HepG2 (cell line): ENCODE measurements around the gene TSC22D1. TPM values are rescaled to one million over a fixed set of nuclear protein-coding genes. Genes with fewer than 3 reads are reported as not detected.

ENCODE experiments used
- ATAC-seq: fragments of 200-7000 bp; cut with Tn5 transposase; 3 replicates; pipeline ENCODE4 v1.9.1; 2020; ENCODE audit warnings: mild to moderate bottlenecking, moderate library complexity
- BruUV-seq: library from RNA; stranded (reverse); fragments of 400-500 nt; replicated peaks from 2 replicates; lab custom pipeline; 2021; lab: Mats Ljungman, UMichigan
- CTCF ChIA-PET: fragments of 300-600 bp; formaldehyde crosslinking; extraction: SDS; loops from one replicate; lab custom pipeline; 2021; ENCODE audit warnings: low total read pairs, inconsistent platforms, low intra/inter-chr PET ratio; lab: Yijun Ruan, JAX
- POLR2A ChIA-PET: fragments of 350-600 bp; sonication (Branson Sonifier 250); formaldehyde crosslinking; loops from one replicate; lab custom pipeline; 2020; ENCODE audit warnings: antibody characterized with exemption, inconsistent platforms; lab: Yijun Ruan, JAX
- DNase-seq: peaks from one replicate; pipeline ENCODE4 v3.0.0-alpha.2; 2015; ENCODE audit warnings: low spot score
- FAIRE-seq: peaks from 3 replicates; lab custom pipeline; 2011; peaks lifted over from hg19 to GRCh38; lab: Jason Lieb, UNC
- H2AFZ ChIP-seq: one replicate; pipeline ENCODE4 v1.6.1; 2011; ENCODE audit warnings: low read length, inconsistent platforms
- H3K27ac ChIP-seq: fragments of 300-600 bp; 3 replicates; pipeline ENCODE4 v1.8.0; 2011; ENCODE audit warnings: mixed run types, mild to moderate bottlenecking, mixed read lengths, low read length, inconsistent platforms; ENCODE audit not compliant: insufficient read depth; ENCODE audit errors: extremely low read length
- H3K27me3 ChIP-seq, 2 experiments: fragments of 200-600 bp in 1 of 2; 2 replicates in 1 of 2; 3 replicates in 1 of 2; pipeline versions ENCODE4 v1.6.0 to v1.8.0; 2011; ENCODE audit warnings: low read length in 2 of 2, mild to moderate bottlenecking in 2 of 2, moderate library complexity in 2 of 2, inconsistent platforms in 1 of 2; ENCODE audit not compliant: insufficient read depth in 2 of 2, control insufficient read depth in 1 of 2
- H3K36me3 ChIP-seq, 2 experiments: fragments of 200-600 bp in 1 of 2; replicated peaks in 1 of 2; 2 replicates in 1 of 2; 3 replicates in 1 of 2; pipeline versions ENCODE4 v1.5.1 to v1.8.0; 2011; ENCODE audit warnings: low read length in 2 of 2, inconsistent platforms in 1 of 2; ENCODE audit not compliant: insufficient read depth in 2 of 2, control insufficient read depth in 1 of 2
- H3K4me1 ChIP-seq: 2 replicates; pipeline ENCODE4 v1.5.1; 2012; ENCODE audit warnings: low read length, inconsistent platforms; ENCODE audit not compliant: insufficient read depth
- H3K4me2 ChIP-seq: 2 replicates; pipeline ENCODE4 v1.6.0; 2011; ENCODE audit warnings: low read depth, low read length, inconsistent platforms
- H3K4me3 ChIP-seq, 3 experiments: fragments of 200-600 bp in 1 of 3; sonication (generic), shearing (Covaris generic) in 1 of 3; replicated peaks in 1 of 3; 2 replicates each; pipeline ENCODE4 v1.5.1; 2011 to 2016; ENCODE audit warnings: low read length in 3 of 3, inconsistent platforms in 2 of 3, low read depth in 2 of 3, mild to moderate bottlenecking in 2 of 3, control low read depth in 1 of 3, mixed read lengths in 1 of 3; ENCODE audit not compliant: insufficient read depth in 1 of 3
- H3K79me2 ChIP-seq: one replicate; pipeline ENCODE4 v1.6.1; 2011; ENCODE audit warnings: low read length, inconsistent platforms; ENCODE audit not compliant: insufficient read depth
- H3K9ac ChIP-seq: 2 replicates; pipeline ENCODE4 v1.6.0; 2011; ENCODE audit warnings: mild to moderate bottlenecking, low read depth, low read length, inconsistent platforms; ENCODE audit not compliant: insufficient read depth
- H3K9me3 ChIP-seq: 2 replicates; pipeline ENCODE4 v1.5.1; 2012; ENCODE audit warnings: mild to moderate bottlenecking, low read length
- H4K20me1 ChIP-seq: 2 replicates; pipeline ENCODE4 v1.6.0; 2011; ENCODE audit warnings: inconsistent platforms, mild to moderate bottlenecking, low read length, moderate library complexity; ENCODE audit not compliant: insufficient read depth
- ARID3A ChIP-seq: IDR thresholded peaks from 2 replicates; pipeline ENCODE4 v1.6.1; 2012; ENCODE audit warnings: low read depth, low read length, improper control_type of control experiment
- ATF1 ChIP-seq: IDR thresholded peaks from 2 replicates; pipeline ENCODE4 v1.6.1; 2016; ENCODE audit warnings: mild to moderate bottlenecking, control low read depth
- NAIF1 ChIP-seq: sonication (generic); formaldehyde crosslinking; IDR thresholded peaks from 2 replicates; pipeline ENCODE4 v1.5.0; 2020; ENCODE audit warnings: mild to moderate bottlenecking, missing genetic modification reagents, borderline replicate concordance
- NFIC ChIP-seq: IDR thresholded peaks from 2 replicates; pipeline ENCODE4 v1.6.1; 2012; ENCODE audit warnings: mild to moderate bottlenecking, low read length, inconsistent platforms
- RAD21 ChIP-seq: fragments of 450-650 bp; formaldehyde crosslinking; IDR thresholded peaks from 2 replicates; pipeline ENCODE4 v1.5.0; 2020; ENCODE audit warnings: mild to moderate bottlenecking
- RXRB ChIP-seq: IDR thresholded peaks from 2 replicates; pipeline ENCODE4 v1.6.1; 2016; ENCODE audit warnings: borderline replicate concordance, missing genetic modification reagents, missing compliant biosample characterization
- SMC3 ChIP-seq: IDR thresholded peaks from 2 replicates; pipeline ENCODE4 v1.6.1; 2011; ENCODE audit warnings: low read length, improper control_type of control experiment
- STAG1 ChIP-seq: sonication (generic); formaldehyde crosslinking; IDR thresholded peaks from 2 replicates; pipeline ENCODE4 v1.4.0; 2020; ENCODE audit warnings: missing genetic modification reagents
- ZNF136 ChIP-seq: sonication (generic); formaldehyde crosslinking; IDR thresholded peaks from 2 replicates; pipeline ENCODE4 v1.8.1; 2022; ENCODE audit warnings: low read depth, mild to moderate bottlenecking, moderate library complexity, missing genetic modification reagents
- WGBS: methylation state at CpG from one replicate; pipeline ENCODE4 v1.1.6; 2017; ENCODE audit warnings: low lambda C conversion rate; 5-methylcytosine and 5-hydroxymethylcytosine counted together
- in situ Hi-C: cut with HindIII; loops from 2 replicates; pipeline ENCODE4 v1.10.0; 2017; ENCODE audit warnings: low pct_unique_long_range_greater_than_20kb; ENCODE audit not compliant: extremely low pct_ligation_motif_present
- intact Hi-C: fragments of 100-400 bp; cut with micrococcal nuclease; formaldehyde crosslinking; loops from one replicate; pipeline ENCODE4 v1.10.0; 2022; ENCODE audit not compliant: unreplicated experiment
- polyA plus RNA-seq, 8 experiments: library from polyadenylated mRNA; depleted of rRNA in 3 of 8; stranded (reverse) in 7 of 8; unstranded in 1 of 8; fragments of >200 nt; fragmentation: Illumina TruSeq in 4 of 8; extraction: Trizol in 4 of 8; gene quantifications; 2 replicates each; pipeline versions ENCODE4 v1.2.1 to v1.2.3, GENCODE V29; 2011 to 2016; ENCODE audit warnings: low read depth in 4 of 8, missing spikeins in 1 of 8, mixed read lengths in 1 of 8; ENCODE audit not compliant: insufficient read depth in 1 of 8
- total RNA-seq, 5 experiments: library from RNA; depleted of rRNA; stranded (reverse); fragments of >200 nt; fragmentation: Illumina TruSeq; extraction: Trizol; gene quantifications; 2 replicates each; pipeline ENCODE4 v1.2.3, GENCODE V29; 2016; ENCODE audit warnings: low read depth in 1 of 5
- TF ChIP-seq, protein P1 (sequence below): sonication (generic); formaldehyde crosslinking; IDR thresholded peaks from 2 replicates; pipeline ENCODE4 v1.5.0; 2020; ENCODE audit warnings: mild to moderate bottlenecking, missing genetic modification reagents, moderate library complexity
- TF ChIP-seq, protein P2 (sequence below): sonication (generic); formaldehyde crosslinking; IDR thresholded peaks from 2 replicates; pipeline ENCODE4 v1.4.0; 2020; ENCODE audit warnings: mild to moderate bottlenecking, missing genetic modification reagents, borderline replicate concordance

TSC22D1 gene
- total and polyA plus RNA-seq, 2 of the 13 experiments (the other 11 are each of a cell fraction or from before 2014, with no cell fraction given), result 18.4 to 35.7 TPM

DNA sequence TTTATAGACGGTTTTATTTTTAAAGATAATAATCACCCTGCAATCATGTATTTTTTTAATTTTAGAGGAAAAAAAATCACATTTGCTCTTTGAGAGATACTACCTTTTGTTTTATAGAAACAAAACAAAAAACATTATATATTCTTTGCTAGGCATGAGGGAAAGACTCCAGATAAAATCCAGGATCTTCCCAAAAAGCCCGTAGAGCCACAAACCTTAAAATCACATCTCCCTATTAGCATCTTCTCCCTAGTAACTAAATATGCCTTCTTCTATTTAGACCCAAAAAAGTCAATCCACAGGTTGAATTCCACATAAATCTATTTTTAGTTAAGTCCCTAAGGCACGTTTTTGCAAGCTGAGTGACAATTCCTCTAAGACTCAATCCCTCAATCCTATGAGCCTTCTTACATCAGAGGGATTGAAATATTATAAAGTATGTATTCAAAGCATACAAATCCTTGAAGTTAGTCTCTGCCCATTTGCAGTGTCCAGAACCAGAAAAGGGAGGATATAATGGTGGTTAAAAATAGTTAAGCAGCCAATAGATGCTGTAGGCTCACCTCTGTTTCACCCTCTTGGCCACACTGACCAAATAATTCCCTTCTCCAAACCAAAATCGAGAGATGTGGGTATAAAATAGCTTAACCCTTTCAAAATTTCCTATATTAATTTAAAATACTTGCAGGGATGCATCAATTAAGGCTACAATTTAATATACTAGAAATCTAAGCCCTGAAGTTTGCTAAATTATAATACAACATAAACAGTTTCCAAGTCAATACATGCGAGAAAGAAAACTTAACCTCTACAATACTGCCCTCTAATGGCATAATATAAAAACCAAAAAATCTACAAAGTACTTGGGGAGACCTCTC lies 138.5 kb downstream of the TSC22D1 start:
- ATAC-seq (no peak), DNase-seq (peak; percentile 35), FAIRE-seq (peak; percentile 30)
- Histone ChIP-seq H3K4me3 (peak overlapping the region in 2 of 3 experiments; percentile 66 to 79; a peak in 5 of 6 replicates), H3K4me1 (peaks cover 25% of the 10 kb centered on the region), H3K27me3 (no peaks in the 10 kb centered on the region; a peak in 1 of 5 replicates), H3K79me2 (peaks cover 10% of the 10 kb centered on the region), H4K20me1 (no peaks in the 10 kb centered on the region), H2AFZ (no peak overlapping the region), H3K4me2 (peak overlapping the region; percentile 69), H3K9ac (peak overlapping the region; percentile 91; the same call in 1 of the 2 replicates), H3K9me3 (no peaks in the 10 kb centered on the region), H3K36me3 (peaks cover 6 to 15% of the 10 kb centered on the region in 2 experiments; a peak in 3 of 5 replicates), H3K27ac (peak overlapping the region; percentile 64)
- ChIA-PET CTCF (interaction anchor here (1.4 to 2.7 kb wide), 6 partner anchors 33 to 533 kb away, joined by 4 to 38 read pairs (median 8); no protein-coding TSS in a partner anchor), POLR2A (interaction anchor here (0.6 to 3.7 kb wide), 24 partner anchors 9 to 558 kb away, joined by 3 to 96 read pairs (median 4); partner anchors contain the start of genes CCDC122 and LACC1)
- intact Hi-C loops (loop anchor here (1.0 to 5.0 kb wide), 5 partner anchors 34 to 387 kb away; no protein-coding TSS in a partner anchor), in situ Hi-C loops (loop anchor here (5.0 kb wide), 4 partner anchors 195 to 530 kb away; no protein-coding TSS in a partner anchor)
- TF ChIP-seq, protein P1, sequence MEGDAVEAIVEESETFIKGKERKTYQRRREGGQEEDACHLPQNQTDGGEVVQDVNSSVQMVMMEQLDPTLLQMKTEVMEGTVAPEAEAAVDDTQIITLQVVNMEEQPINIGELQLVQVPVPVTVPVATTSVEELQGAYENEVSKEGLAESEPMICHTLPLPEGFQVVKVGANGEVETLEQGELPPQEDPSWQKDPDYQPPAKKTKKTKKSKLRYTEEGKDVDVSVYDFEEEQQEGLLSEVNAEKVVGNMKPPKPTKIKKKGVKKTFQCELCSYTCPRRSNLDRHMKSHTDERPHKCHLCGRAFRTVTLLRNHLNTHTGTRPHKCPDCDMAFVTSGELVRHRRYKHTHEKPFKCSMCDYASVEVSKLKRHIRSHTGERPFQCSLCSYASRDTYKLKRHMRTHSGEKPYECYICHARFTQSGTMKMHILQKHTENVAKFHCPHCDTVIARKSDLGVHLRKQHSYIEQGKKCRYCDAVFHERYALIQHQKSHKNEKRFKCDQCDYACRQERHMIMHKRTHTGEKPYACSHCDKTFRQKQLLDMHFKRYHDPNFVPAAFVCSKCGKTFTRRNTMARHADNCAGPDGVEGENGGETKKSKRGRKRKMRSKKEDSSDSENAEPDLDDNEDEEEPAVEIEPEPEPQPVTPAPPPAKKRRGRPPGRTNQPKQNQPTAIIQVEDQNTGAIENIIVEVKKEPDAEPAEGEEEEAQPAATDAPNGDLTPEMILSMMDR, result peak; percentile 52
- TF ChIP-seq ATF1, result peak; percentile 21; the same call in 1 of the 2 replicates
- TF ChIP-seq, protein P2, sequence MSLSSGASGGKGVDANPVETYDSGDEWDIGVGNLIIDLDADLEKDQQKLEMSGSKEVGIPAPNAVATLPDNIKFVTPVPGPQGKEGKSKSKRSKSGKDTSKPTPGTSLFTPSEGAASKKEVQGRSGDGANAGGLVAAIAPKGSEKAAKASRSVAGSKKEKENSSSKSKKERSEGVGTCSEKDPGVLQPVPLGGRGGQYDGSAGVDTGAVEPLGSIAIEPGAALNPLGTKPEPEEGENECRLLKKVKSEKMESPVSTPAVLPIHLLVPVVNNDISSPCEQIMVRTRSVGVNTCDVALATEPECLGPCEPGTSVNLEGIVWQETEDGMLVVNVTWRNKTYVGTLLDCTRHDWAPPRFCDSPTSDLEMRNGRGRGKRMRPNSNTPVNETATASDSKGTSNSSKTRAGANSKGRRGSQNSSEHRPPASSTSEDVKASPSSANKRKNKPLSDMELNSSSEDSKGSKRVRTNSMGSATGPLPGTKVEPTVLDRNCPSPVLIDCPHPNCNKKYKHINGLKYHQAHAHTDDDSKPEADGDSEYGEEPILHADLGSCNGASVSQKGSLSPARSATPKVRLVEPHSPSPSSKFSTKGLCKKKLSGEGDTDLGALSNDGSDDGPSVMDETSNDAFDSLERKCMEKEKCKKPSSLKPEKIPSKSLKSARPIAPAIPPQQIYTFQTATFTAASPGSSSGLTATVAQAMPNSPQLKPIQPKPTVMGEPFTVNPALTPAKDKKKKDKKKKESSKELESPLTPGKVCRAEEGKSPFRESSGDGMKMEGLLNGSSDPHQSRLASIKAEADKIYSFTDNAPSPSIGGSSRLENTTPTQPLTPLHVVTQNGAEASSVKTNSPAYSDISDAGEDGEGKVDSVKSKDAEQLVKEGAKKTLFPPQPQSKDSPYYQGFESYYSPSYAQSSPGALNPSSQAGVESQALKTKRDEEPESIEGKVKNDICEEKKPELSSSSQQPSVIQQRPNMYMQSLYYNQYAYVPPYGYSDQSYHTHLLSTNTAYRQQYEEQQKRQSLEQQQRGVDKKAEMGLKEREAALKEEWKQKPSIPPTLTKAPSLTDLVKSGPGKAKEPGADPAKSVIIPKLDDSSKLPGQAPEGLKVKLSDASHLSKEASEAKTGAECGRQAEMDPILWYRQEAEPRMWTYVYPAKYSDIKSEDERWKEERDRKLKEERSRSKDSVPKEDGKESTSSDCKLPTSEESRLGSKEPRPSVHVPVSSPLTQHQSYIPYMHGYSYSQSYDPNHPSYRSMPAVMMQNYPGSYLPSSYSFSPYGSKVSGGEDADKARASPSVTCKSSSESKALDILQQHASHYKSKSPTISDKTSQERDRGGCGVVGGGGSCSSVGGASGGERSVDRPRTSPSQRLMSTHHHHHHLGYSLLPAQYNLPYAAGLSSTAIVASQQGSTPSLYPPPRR, result no peak
- 0 out of 2 replicates have a peak, but pooled peaks have one; percentile 16 for TF ChIP-seq NFIC
- TF ChIP-seq STAG1 (CRISPR knock-in tag), result peak; percentile 77
- peak; percentile 45; the same call in 1 of the 2 replicates for TF ChIP-seq ARID3A
- no peak for TF ChIP-seq NAIF1 (CRISPR knock-in tag)
- TF ChIP-seq RAD21 (CRISPR knock-in tag), result peak; percentile 34; the same call in 1 of the 2 replicates
- peak; percentile 8; the same call in 1 of the 2 replicates for TF ChIP-seq RXRB (CRISPR knock-in tag)
- TF ChIP-seq SMC3, result peak; percentile 47; the same call in 1 of the 2 replicates
- no peak for TF ChIP-seq ZNF136 (CRISPR knock-in tag)
- TSS peak; percentile 47 for BruUV-seq
- WGBS, result 13% methylated on average over 5 of the region's 5 CpGs
